WERI-Rb-1 (cell line): Measurements from ENCODE around the gene OR1E2.

Experiments
- DNase-seq: peaks from one replicate; pipeline ENCODE4 v3.0.0-alpha.2; 2020
- H3K27ac ChIP-seq: fragments of 250-450 bp; sonication (Bioruptor Pico); 2 replicates; pipeline ENCODE4 v1.5.1; 2020; ENCODE audit warnings: mild to moderate bottlenecking, moderate library complexity
- H3K27me3 ChIP-seq: fragments of 250-450 bp; sonication (Bioruptor Pico); 2 replicates; pipeline ENCODE4 v1.5.1; 2021; ENCODE audit warnings: mild to moderate bottlenecking, low read depth, moderate library complexity; ENCODE audit not compliant: insufficient read depth, severe bottlenecking
- H3K36me3 ChIP-seq: fragments of 250-450 bp; sonication (Bioruptor Pico); 2 replicates; pipeline ENCODE4 v1.5.1; 2020; ENCODE audit warnings: mild to moderate bottlenecking, moderate library complexity
- H3K4me3 ChIP-seq: 2 replicates; pipeline ENCODE4 v1.5.1; 2011; ENCODE audit warnings: low read depth, mild to moderate bottlenecking, control low read depth, low read length
- H3K9me3 ChIP-seq: fragments of 250-450 bp; sonication (Bioruptor Pico); 2 replicates; pipeline ENCODE4 v1.5.1; 2021; ENCODE audit warnings: mild to moderate bottlenecking, moderate library complexity; ENCODE audit not compliant: severe bottlenecking
- CTCF ChIP-seq: IDR thresholded peaks from 2 replicates; pipeline ENCODE4 v1.5.1; 2011; ENCODE audit warnings: low read depth, mild to moderate bottlenecking, control low read depth, inconsistent platforms, low read length

OR1E2 gene

GRCh38 chr17:3433741-3434140 lies at the start of gene OR1E2:
TSS of gene OR1E2 (minus strand) at chr17:3433841. CDS start at chr17:3433841, 0 bp downstream.
- Histone ChIP-seq H3K9me3 (no peaks in the 10 kb centered on the region), H3K4me3 (no peak within 1 kb of the TSS), H3K27ac (no peak within 1 kb of the TSS), H3K36me3 (no peaks in the 10 kb centered on the region), H3K27me3 (no peaks in the 10 kb centered on the region)
- no peak for DNase-seq
- no peak for TF ChIP-seq CTCF

DNA sequence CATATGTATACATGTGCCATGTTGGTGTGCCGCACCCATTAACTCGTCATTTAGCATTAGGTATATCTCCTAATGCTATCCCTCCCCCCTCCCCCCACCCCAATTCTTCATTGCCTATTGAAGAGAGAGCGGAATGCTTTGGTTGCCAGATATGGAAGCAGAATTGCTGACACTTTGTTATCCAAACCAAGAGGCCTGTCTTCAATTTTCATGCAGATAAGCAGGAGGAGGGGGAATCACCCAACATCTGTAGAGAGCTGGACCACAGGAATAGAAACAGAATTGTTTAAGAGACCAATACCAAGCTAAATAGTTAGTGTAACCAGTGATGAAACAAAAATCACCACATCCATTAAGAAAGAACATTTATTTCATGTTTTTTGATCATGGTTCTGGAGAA lies 49.2 kb upstream of the OR1E2 start:
- no peak overlapping the region for H3K27ac ChIP-seq
- no peaks in the 10 kb centered on the region for H3K9me3 ChIP-seq
- H3K4me3 ChIP-seq, result no peak overlapping the region
- no peak for DNase-seq
- no peaks in the 10 kb centered on the region for H3K27me3 ChIP-seq
- no peak for TF ChIP-seq CTCF
- H3K36me3 ChIP-seq, result no peaks in the 10 kb centered on the region

DNA sequence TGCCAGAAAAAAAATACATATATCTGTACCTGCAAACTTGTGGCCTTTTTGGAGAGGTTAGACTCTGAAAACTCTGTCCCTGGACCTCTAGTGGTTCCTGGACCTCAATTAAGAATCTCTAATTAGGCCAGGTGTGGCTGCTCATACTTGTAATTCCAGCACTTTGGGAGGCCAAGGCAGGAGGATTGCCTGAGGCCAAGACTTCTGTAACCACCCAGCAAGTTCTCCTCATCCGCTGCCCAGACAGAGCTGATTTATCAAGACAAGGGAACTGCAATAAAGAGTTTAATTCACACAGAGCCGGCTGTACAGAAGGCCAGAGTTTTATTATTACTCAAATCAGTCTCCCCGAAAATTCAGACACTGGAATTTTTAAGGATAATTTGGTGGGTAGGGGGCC lies 46.3 kb upstream of the OR1E2 start:
- no peak for DNase-seq
- no peak overlapping the region for H3K4me3 ChIP-seq
- no peak for TF ChIP-seq CTCF
- H3K27ac ChIP-seq, result no peak overlapping the region
- no peaks in the 10 kb centered on the region for H3K36me3 ChIP-seq
- H3K27me3 ChIP-seq, result no peaks in the 10 kb centered on the region
- H3K9me3 ChIP-seq, result no peaks in the 10 kb centered on the region

- H3K27ac ChIP-seq, result no peak within 1 kb of the TSS
- no peaks in the 10 kb centered on the region for H3K36me3 ChIP-seq
- DNase-seq, result no peak
- no peaks in the 10 kb centered on the region for H3K9me3 ChIP-seq
- H3K4me3 ChIP-seq, result no peak within 1 kb of the TSS
- TF ChIP-seq CTCF, result no peak
- no peaks in the 10 kb centered on the region for H3K27me3 ChIP-seq
Observed at GRCh38 chr17:3475812-3476610, 42.4 kb upstream of the OR1E2 start, which contains the start of gene ASPA. TSS of gene ASPA (plus strand) at chr17:3475997. CDS start at chr17:3476160, 163 bp downstream.

- DNase-seq, result no peak
- no peak for TF ChIP-seq CTCF
- Histone ChIP-seq H3K36me3 (no peaks in the 10 kb centered on the region), H3K4me3 (no peak overlapping the region), H3K9me3 (no peaks in the 10 kb centered on the region), H3K27me3 (no peaks in the 10 kb centered on the region), H3K27ac (no peak overlapping the region)
Observed at GRCh38 chr17:3475251-3475685, 41.6 kb upstream of the OR1E2 start.
